C4-2B (cell line): ENCODE results near the gene GPR183.

Experiments used
- ZFX ChIP-seq: fragments of 450-650 bp; IDR thresholded peaks from 2 replicates; pipeline ENCODE4 v1.6.1; 2017
- TF ChIP-seq, protein P1 (sequence below): fragments of 450-650 bp; conservative IDR thresholded peaks from 2 replicates; pipeline ENCODE4 v1.5.1; 2017; ENCODE audit warnings: mild to moderate bottlenecking

- TF ChIP-seq, protein P1, sequence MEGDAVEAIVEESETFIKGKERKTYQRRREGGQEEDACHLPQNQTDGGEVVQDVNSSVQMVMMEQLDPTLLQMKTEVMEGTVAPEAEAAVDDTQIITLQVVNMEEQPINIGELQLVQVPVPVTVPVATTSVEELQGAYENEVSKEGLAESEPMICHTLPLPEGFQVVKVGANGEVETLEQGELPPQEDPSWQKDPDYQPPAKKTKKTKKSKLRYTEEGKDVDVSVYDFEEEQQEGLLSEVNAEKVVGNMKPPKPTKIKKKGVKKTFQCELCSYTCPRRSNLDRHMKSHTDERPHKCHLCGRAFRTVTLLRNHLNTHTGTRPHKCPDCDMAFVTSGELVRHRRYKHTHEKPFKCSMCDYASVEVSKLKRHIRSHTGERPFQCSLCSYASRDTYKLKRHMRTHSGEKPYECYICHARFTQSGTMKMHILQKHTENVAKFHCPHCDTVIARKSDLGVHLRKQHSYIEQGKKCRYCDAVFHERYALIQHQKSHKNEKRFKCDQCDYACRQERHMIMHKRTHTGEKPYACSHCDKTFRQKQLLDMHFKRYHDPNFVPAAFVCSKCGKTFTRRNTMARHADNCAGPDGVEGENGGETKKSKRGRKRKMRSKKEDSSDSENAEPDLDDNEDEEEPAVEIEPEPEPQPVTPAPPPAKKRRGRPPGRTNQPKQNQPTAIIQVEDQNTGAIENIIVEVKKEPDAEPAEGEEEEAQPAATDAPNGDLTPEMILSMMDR, result no peak
- no peak for TF ChIP-seq ZFX
Measured at GRCh38 chr13:99308471-99309087, 1.4 kb upstream of the GPR183 start.
